ENCODE measurements around the gene ITLN1.

ITLN1 gene

DNA sequence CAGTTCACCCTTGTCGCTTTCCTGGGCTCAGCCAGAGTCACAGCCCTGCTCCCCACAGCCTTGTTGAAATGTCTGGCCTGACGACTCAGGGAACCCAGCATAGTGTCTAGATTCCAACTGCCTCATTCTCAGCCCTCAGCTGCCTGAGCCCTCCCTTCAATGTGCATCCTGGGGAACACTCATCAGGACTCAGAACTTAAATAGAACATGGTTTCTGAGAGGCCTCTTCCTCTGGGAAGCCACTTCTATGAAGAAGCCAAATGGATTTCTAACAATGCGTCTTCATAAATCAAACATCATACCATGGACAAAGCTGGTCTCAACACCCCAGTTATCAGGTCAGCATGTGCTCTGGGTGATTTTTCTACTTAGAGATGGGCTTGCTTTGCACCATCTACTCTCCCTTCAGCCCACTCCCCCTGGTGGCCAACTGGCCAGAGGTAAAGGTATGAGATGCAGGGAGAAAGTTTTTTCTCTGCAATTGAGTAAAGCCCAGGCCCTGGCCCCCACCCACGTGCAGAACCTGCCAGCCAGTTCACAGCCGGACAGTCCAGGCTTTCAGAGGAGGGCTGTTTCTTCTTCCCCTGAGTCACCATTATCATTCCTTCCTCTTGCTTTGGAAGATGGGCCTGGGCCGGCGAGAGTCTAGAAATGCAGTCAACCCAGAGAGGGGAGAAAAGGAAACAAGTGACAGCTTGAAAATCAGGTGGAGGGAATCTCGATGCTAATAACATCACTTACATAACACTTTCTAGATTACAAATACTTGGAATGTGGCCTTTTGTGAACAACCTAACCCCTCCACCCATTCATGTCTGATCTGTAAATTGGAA, 54.4 kb downstream of the ITLN1 start:
- H3K4me1 ChIP-seq (ENCODE audit: control insufficient read depth, insufficient read depth, low read length), result no peaks in the 10 kb centered on the region
- TF ChIP-seq ZBTB7A (tag by site-specific recombination; IDR thresholded peaks at IDR 0.05; ENCODE audit: low read depth) (no peak), BCL11A (tag by site-specific recombination; IDR thresholded peaks at IDR 0.05; ENCODE audit: low read depth) (no peak), ZNF654 (tag by site-specific recombination; IDR thresholded peaks at IDR 0.05; ENCODE audit: low read depth) (peak; percentile 7; the same call in 1 of the 2 replicates), ZNF548 (tag by site-specific recombination; IDR thresholded peaks at IDR 0.05) (no peak), ZNF623 (tag by site-specific recombination; IDR thresholded peaks at IDR 0.05) (no peak), ZNF169 (tag by site-specific recombination; IDR thresholded peaks at IDR 0.05) (no peak)
- TF ChIP-seq, protein P1, sequence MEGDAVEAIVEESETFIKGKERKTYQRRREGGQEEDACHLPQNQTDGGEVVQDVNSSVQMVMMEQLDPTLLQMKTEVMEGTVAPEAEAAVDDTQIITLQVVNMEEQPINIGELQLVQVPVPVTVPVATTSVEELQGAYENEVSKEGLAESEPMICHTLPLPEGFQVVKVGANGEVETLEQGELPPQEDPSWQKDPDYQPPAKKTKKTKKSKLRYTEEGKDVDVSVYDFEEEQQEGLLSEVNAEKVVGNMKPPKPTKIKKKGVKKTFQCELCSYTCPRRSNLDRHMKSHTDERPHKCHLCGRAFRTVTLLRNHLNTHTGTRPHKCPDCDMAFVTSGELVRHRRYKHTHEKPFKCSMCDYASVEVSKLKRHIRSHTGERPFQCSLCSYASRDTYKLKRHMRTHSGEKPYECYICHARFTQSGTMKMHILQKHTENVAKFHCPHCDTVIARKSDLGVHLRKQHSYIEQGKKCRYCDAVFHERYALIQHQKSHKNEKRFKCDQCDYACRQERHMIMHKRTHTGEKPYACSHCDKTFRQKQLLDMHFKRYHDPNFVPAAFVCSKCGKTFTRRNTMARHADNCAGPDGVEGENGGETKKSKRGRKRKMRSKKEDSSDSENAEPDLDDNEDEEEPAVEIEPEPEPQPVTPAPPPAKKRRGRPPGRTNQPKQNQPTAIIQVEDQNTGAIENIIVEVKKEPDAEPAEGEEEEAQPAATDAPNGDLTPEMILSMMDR (tag by site-specific recombination; IDR thresholded peaks at IDR 0.05), result peak; percentile 48
- H3K36me3 ChIP-seq (ENCODE audit: control insufficient read depth in 2 of 2, insufficient read depth in 1 of 2, low read length in 2 of 2), result no peaks in the 10 kb centered on the region
- no peaks in the 10 kb centered on the region for H3K9me3 ChIP-seq (ENCODE audit: control insufficient read depth, insufficient read depth, low read depth, low read length)
- ChIA-PET CTCF (interaction anchor here (0.5 to 4.1 kb wide), 28 partner anchors 10 to 276 kb away, joined by 3 to 28 read pairs (median 4); partner anchors contain the start of gene ITLN2), POLR2A (no interaction called here)
- no peak overlapping the region for H3K4me3 ChIP-seq (ENCODE audit: low read depth, low read length)
- H3K27ac ChIP-seq (ENCODE audit: extremely low read depth, low read depth, low read length), result no peak overlapping the region

DNA sequence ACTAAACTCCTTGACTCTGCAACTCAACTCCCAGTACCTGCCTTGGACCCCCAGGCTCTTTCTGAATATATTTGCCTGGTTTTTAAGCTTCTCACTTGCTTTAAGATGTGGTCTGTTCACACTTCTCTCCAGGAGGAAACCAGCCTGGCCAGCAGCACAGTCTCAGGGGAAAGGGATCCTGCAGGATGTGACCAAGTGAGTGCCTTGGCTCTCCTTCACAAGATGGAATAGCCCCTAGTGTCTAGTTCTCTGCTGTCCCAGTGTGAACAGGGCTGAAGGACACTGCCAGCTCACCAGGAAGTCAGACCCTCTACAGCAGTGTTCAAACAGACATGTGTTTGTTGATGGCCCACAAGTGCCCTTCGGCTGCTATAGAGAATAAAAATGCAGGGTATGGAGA, 55.2 kb downstream of the ITLN1 start:
- Histone ChIP-seq H3K9me3 (ENCODE audit: control insufficient read depth, insufficient read depth, low read depth, low read length) (no peaks in the 10 kb centered on the region), H3K4me3 (ENCODE audit: low read depth, low read length) (no peak overlapping the region), H3K27ac (ENCODE audit: extremely low read depth, low read depth, low read length) (no peak overlapping the region), H3K4me1 (ENCODE audit: control insufficient read depth, insufficient read depth, low read length) (no peaks in the 10 kb centered on the region), H3K36me3 (ENCODE audit: control insufficient read depth in 2 of 2, insufficient read depth in 1 of 2, low read length in 2 of 2) (no peaks in the 10 kb centered on the region)
- ChIA-PET POLR2A (no interaction called here), CTCF (interaction anchor here (0.6 to 4.1 kb wide), 18 partner anchors 11 to 150 kb away, joined by 3 to 28 read pairs (median 5); no protein-coding TSS in a partner anchor)
- TF ChIP-seq SCRT1 (tag by site-specific recombination; IDR thresholded peaks at IDR 0.05; ENCODE audit: borderline replicate concordance) (no peak), ZNF521 (tag by site-specific recombination; IDR thresholded peaks at IDR 0.05) (no peak), OVOL3 (tag by site-specific recombination; IDR thresholded peaks at IDR 0.05) (no peak), ZNF623 (tag by site-specific recombination; IDR thresholded peaks at IDR 0.05) (no peak), FEZF1 (tag by site-specific recombination; IDR thresholded peaks at IDR 0.05) (no peak), ZNF175 (tag by site-specific recombination; IDR thresholded peaks at IDR 0.05) (no peak), ZNF530 (tag by site-specific recombination; IDR thresholded peaks at IDR 0.05; ENCODE audit: low read depth) (no peak), ZBTB1 (tag by site-specific recombination; IDR thresholded peaks at IDR 0.05) (no peak), ZNF473 (tag by site-specific recombination; IDR thresholded peaks at IDR 0.05) (no peak), ZNF404 (tag by site-specific recombination; IDR thresholded peaks at IDR 0.05) (no peak), MYNN (tag by site-specific recombination; IDR thresholded peaks at IDR 0.05; ENCODE audit: borderline replicate concordance) (no peak)
- TF ChIP-seq, protein P1 (tag by site-specific recombination; IDR thresholded peaks at IDR 0.05), result no peak
- TF ChIP-seq, protein P2, sequence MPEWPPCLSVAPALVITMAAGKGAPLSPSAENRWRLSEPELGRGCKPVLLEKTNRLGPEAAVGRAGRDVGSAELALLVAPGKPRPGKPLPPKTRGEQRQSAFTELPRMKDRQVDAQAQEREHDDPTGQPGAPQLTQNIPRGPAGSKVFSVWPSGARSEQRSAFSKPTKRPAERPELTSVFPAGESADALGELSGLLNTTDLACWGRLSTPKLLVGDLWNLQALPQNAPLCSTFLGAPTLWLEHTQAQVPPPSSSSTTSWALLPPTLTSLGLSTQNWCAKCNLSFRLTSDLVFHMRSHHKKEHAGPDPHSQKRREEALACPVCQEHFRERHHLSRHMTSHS (tag by site-specific recombination; IDR thresholded peaks at IDR 0.05), result no peak
- TF ChIP-seq, protein P3, sequence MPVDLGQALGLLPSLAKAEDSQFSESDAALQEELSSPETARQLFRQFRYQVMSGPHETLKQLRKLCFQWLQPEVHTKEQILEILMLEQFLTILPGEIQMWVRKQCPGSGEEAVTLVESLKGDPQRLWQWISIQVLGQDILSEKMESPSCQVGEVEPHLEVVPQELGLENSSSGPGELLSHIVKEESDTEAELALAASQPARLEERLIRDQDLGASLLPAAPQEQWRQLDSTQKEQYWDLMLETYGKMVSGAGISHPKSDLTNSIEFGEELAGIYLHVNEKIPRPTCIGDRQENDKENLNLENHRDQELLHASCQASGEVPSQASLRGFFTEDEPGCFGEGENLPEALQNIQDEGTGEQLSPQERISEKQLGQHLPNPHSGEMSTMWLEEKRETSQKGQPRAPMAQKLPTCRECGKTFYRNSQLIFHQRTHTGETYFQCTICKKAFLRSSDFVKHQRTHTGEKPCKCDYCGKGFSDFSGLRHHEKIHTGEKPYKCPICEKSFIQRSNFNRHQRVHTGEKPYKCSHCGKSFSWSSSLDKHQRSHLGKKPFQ (tag by site-specific recombination; IDR thresholded peaks at IDR 0.05), result no peak
- TF ChIP-seq, protein P4, sequence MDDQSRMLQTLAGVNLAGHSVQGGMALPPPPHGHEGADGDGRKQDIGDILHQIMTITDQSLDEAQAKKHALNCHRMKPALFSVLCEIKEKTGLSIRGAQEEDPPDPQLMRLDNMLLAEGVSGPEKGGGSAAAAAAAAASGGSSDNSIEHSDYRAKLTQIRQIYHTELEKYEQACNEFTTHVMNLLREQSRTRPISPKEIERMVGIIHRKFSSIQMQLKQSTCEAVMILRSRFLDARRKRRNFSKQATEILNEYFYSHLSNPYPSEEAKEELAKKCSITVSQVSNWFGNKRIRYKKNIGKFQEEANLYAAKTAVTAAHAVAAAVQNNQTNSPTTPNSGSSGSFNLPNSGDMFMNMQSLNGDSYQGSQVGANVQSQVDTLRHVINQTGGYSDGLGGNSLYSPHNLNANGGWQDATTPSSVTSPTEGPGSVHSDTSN (CRISPR knock-in tag; IDR thresholded peaks at IDR 0.05), result no peak
